ENCODE measurements around the gene SYTL5.

GRCh38 chrX:38117485-38117884, 111.1 kb downstream of the SYTL5 start:
- TF ChIP-seq POLR2A (IDR thresholded peaks at IDR 0.05; ENCODE audit: low read depth, low read length) (no peak), POLR2AphosphoS5 (IDR thresholded peaks at IDR 0.05; ENCODE audit: low read depth, low read length) (no peak), TAF1 (IDR thresholded peaks at IDR 0.05; ENCODE audit: low read depth, low read length) (no peak), POU2F2 (IDR thresholded peaks at IDR 0.05; ENCODE audit: low read depth, low read length) (no peak), SPI1 (IDR thresholded peaks at IDR 0.05; ENCODE audit: low read depth, low read length) (no peak)
